Measurements from ENCODE around the gene TUBGCP2. TPM values are rescaled to one million over a fixed set of nuclear protein-coding genes. Genes with fewer than 3 reads are reported as not detected.
"Not testable (repeated sequence)": the region's sequence is repeated elsewhere in the genome, so short reads cannot be mapped to it uniquely, and the experiment has no call there.

Gene TUBGCP2
- total RNA-seq, 1 donor from 2014 or later = 55.9 TPM

DNA sequence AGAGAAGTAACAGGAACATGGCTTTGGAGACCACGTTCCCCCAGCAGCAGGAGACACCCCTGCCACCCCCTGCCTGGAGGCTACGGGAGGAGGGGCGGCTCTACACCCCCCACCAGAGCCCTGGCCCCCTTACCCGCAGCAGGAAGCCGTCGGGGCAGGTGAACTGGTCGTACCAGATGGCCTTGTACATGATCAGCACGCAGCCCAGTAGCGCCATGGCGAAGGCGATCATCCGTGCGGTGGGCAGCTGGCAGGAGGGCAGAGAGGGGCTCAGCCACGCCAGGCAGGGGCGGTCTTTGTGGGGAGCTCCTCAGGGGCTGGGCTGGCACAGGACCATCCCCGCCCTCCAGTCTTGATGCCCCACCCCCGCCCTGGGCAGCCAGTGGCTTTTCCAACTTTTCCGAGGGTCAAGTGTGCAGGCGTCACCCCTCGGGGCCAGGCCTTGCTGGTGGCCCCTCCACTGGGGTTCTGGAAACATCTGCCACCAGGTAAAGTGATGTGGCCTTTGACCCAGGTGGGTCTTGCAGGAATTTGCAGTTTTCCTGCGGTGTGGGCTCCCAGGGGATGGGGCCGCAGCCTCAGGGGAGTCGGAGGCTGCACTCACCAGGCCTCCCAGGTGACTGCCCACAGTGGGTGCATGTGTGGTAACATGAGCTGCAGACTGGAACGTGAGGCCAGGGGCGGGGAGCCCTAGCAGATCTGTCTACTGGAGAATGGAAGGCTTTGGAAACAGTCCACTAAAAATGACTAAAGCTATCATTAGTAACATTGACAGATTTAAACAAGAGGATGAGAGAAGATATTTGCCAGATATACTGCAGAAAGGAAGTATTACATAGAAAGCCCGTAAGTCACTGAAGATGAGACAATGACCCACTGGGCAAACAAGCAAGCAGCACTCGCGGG is 18.3 kb upstream of the TUBGCP2 start:
- ATAC-seq (no peak), DNase-seq (ENCODE audit: low spot score) (peak; percentile 49)
- intact Hi-C loops (cut with DNase I) = loop anchor here (10.0 kb wide), 1 partner anchor 198 kb away; the partner anchor contains the start of gene CYP2E1

DNA sequence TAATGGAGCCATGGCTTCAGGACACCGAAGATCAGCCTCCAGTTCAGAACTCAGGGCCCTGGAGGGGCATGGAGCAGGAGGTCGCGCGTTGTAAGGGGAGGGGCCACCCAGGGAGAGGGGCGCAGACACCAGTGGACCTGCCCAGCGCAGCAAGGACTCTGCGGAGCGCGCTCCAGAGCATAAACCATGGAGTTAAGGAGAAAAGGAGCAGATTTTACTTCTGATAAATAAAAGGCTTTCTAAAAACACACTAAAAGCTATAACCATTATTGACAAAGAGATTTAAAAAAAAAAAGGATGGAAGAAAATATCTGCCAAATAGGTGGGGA is 17.5 kb upstream of the TUBGCP2 start:
- DNase-seq (ENCODE audit: low spot score) (no peak), ATAC-seq (no peak)
- intact Hi-C loops (cut with DNase I) = loop anchor here (10.0 kb wide), 1 partner anchor 199 kb away; the partner anchor contains the start of gene CYP2E1

DNA sequence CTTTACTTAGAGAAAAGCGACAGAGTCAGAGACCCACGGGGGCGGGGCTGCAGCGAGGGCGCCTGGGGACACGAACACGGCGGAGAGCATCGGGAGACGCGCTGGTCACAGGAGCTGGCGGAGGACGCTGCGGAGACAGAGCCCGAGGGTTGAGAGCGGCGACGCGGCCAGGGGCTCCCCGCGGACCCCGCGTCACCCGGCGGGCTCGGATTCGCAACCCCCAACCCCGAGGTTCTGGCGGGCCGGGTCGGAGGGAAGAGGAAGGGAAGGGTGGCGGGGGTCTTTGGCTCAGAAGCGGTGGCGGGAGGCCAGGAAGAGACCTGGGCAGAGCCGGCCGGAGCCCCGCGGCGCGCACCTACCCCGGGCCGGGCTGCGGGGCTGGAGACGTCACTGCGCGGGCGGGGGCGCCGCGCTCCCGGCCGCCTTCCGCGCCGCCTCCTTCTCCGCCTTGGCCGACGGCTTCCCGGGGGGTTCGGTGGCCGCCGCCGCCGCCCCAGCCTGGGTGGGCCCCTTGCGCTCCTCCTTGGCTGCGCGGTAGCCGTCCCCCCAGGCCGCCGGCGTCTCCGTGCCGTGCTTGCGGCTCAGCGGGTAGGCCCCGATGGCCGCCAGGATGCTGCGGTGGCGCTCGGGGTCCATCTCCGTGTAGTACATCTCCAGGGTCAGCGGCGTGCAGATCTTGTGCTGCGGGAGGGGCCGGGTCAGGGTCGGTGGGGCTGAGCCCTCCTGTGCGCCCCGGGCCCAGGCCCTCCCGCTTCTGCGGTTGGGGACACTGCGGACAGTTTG is 17.0 kb upstream of the TUBGCP2 start:
- intact Hi-C loops (cut with DNase I) = loop anchor here (10.0 kb wide), 1 partner anchor 199 kb away; the partner anchor contains the start of gene CYP2E1
- ATAC-seq (no peak), DNase-seq (ENCODE audit: low spot score) (peak; percentile 56)

DNA sequence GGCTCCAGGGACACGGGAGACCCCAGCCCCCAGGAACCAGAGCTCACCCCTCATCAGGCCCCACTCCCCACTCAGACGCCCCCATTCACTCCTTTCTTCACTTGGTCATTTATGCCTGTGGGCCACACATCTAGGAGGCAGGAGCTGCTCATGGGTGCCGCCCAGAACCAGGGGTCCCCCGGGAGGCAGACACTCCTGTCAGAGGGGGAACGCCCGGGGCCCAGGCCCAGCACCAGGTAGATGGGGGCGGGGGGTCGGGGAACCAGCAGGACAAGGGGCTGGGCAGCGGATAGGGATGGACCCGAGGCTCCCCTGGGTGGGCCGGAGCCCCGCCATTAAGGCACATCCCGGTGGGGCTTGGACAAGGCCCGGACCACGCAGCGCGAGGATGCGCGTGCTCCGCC is 16.2 kb upstream of the TUBGCP2 start:
- intact Hi-C loops (cut with DNase I) = loop anchor here (10.0 kb wide), 1 partner anchor 200 kb away; the partner anchor contains the start of gene CYP2E1
- DNase-seq (ENCODE audit: low spot score) (peak; percentile 53), ATAC-seq (peak; percentile 7)

DNA sequence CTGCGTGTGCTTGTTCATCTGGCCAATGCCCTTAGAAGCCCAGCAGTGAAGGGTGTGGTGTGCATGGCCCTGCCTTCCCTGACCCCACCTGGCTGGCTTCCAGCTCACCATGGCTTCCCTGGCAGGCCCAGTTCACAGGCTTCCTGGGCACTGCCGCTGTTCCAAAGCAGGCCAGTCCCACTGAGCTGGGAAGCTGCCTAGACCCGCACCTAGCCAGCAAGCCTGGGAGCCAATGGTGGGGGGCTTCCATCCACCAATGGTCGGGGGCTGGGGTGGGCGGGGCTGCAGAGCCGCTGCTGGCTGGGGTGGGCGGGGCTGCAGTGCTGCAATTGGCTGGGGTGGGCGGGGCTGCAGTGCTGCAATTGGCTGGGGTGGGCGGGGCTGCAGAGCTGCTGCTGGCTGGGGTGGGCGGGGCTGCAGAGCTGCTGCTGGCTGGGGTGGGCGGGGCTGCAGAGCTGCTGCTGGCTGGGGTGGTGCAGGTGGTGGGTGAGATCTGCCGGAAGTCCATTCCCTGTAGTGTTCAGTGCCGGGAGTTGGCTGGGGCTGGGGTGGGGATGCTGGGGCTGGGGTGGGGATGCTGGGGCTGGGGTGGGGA is 15.6 kb upstream of the TUBGCP2 start:
- ATAC-seq = peak; percentile 79
- peak; percentile 70 for DNase-seq (ENCODE audit: low spot score)
- intact Hi-C loops (cut with DNase I) = loop anchor here (10.0 kb wide), 1 partner anchor 201 kb away; the partner anchor contains the start of gene CYP2E1

DNA sequence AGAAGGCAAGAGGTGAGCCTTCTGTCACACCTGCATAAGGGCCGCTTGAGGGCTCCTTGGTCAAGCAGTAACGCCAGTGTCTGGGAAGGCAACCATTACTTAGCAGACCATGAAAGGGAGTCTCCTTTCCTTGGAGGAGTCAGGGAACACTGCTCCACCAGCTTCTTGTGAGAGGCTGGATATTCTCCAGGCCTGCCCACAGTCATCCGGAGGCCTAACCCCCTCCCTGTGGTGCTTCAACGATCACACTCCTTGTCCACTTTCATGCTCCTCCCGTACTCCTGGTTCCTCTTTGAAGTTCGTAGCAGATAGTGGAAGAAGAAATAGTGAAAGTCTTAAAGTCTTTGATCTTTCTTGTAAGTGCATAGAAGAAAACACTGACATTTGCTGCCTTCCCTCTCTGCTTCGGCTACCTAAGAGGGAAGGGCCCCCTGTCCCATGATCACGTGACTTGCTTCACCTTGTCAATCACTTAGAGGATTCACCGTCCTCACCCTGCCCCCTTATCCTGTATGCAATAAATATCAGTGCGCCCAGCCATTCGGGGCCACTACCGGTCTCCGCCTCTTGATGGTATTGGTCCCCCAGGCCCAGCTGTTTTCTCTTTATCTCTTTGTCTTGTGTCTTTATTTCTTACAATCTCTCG is 13.5 kb upstream of the TUBGCP2 start:
- not testable (repeated sequence) for ATAC-seq; DNase-seq (ENCODE audit: low spot score)
- intact Hi-C loops (cut with DNase I) = loop anchor here (10.0 kb wide), 1 partner anchor 203 kb away; the partner anchor contains the start of gene CYP2E1

DNA sequence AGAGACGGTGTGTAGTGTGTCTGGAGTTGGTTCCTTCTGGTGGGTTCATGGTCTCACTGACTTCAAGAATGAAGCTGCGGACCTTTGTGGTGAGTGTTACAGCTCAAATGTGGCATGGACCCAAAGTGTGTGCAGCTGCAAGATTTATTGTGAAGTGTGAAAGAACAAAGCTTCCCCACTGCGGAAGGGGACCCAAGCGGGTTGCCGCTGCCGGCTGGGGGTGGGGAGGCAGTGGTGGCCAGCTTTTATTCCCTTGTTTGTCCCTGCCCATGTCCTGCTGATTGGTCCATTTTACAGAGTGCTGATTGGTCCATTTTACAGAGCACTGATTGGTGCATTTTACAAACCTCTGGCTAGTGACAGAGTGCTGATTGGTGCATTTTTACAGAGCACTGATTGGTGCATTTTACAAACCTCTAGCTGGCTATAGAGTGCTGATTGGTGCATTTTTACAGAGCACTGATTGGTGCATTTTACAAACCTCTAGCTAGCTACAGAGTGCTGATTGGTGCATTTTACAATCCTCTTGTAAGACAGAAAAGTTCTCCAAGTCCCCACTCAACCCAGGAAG is 12.3 kb upstream of the TUBGCP2 start:
- intact Hi-C loops (cut with DNase I) = loop anchor here (10.0 kb wide), 1 partner anchor 204 kb away; the partner anchor contains the start of gene CYP2E1
- DNase-seq (ENCODE audit: low spot score); ATAC-seq: not testable (repeated sequence)

GRCh38 chr10:133318494-133319127 is 9.9 kb upstream of the TUBGCP2 start:
- intact Hi-C loops (cut with DNase I) = no loop called here

GRCh38 chr10:133316732-133317131 is 8.1 kb upstream of the TUBGCP2 start:
- DNase-seq (ENCODE audit: low spot score) (no peak), ATAC-seq (no peak)
- intact Hi-C loops (cut with DNase I) = no loop called here

More at GRCh38 chr10:133318494-133319127, 9.9 kb upstream of the TUBGCP2 start:
- ATAC-seq (peak; percentile 75), DNase-seq (ENCODE audit: low spot score) (peak; percentile 77)

DNA sequence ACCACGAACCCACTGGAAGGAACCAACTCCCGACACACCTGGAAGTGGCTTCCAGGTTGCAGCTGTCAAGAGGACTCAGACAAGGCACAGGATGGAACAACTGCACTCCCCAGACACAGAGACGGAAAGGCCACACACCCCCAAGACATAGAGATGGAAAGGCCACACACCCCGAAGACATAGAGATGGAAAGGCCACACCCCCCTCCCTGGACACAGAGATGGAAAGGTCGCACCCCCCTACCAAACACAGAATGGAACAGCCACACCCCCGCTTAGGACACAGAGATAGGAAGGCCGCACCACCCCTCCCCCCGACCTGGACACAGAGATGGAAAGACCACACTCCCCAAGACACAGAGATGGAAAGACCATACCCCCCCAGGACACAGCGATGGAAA is 7.6 kb upstream of the TUBGCP2 start:
- ATAC-seq (no peak), DNase-seq (ENCODE audit: low spot score) (no peak)
- intact Hi-C loops (cut with DNase I) = no loop called here

- DNase-seq (ENCODE audit: low spot score) = no peak
- ATAC-seq = no peak
- intact Hi-C loops (cut with DNase I) = no loop called here
Observed at GRCh38 chr10:133315847-133316246, 7.2 kb upstream of the TUBGCP2 start.

DNA sequence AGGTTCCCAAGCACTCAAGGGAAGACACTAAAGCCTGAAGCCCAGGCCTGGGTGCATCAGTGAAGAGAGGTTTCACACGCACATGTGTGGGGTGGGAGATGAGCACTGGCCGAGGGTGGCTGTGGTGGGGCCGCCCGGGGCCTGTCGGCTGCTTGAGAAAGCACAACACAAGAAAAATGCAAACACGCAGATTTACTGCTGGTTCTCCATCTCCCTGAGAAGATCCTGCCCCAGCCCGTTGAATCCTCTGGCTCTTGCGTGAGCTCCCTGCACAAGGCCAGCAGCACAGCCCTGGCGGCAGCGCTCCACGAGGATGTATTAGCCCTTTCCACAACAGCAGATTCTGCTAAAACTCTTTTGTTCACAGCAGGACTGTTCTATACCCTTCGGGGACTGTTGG is 6.2 kb upstream of the TUBGCP2 start:
- intact Hi-C loops (cut with DNase I) = no loop called here
- DNase-seq (ENCODE audit: low spot score) (no peak), ATAC-seq (no peak)

- intact Hi-C loops (cut with DNase I) = no loop called here
Observed at GRCh38 chr10:133313192-133313591, 4.5 kb upstream of the TUBGCP2 start.

GRCh38 chr10:133312769-133313145 is 4.1 kb upstream of the TUBGCP2 start:
- no peak for ATAC-seq
- intact Hi-C loops (cut with DNase I) = no loop called here
- DNase-seq (ENCODE audit: low spot score) = no peak

More at GRCh38 chr10:133313192-133313591, 4.5 kb upstream of the TUBGCP2 start:
- DNase-seq (ENCODE audit: low spot score) = no peak
- no peak for ATAC-seq

GRCh38 chr10:133312016-133312768 is 3.5 kb upstream of the TUBGCP2 start:
- no peak for ATAC-seq
- no peak for DNase-seq (ENCODE audit: low spot score)
- intact Hi-C loops (cut with DNase I) = no loop called here

DNA sequence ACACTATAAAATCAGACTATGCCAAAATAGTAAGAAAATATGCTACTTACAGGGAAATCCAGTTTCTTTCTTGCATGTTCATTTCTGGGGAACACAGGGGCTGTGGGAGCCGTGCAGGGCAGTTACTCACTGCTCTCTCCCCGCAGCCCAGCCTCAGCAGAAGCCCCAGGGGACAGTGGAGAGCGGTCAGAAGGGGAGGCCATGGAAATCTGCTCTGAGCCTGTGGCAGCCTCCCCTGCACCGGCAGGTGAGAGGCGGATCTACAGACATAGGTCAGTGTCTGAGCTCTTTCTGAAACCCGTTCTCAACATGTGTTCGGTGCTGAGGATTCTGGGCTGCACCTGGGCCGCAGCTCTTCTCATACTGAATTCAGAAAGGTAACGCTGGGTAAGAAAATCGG is 2.9 kb upstream of the TUBGCP2 start:
- ATAC-seq (no peak), DNase-seq (ENCODE audit: low spot score) (no peak)
- intact Hi-C loops (cut with DNase I) = no loop called here

DNA sequence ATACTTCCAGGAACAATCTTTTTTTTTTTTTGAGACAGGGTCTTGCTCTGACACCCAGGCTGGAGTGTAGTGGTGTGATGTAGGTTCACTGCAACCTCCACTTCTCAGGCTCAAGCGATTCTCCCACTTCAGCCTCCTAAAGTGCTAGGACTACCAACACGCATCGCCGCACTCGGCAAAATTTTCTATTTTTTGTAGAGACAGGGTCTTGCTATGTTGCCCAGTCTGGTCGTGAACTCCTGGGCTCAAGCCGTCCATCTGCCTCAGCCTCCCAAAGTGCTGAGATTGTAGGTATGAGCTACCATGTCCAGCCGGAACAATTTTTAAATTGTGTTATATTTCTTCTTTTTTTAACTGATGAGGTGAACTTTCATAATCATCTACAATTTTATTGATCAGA is 2.1 kb upstream of the TUBGCP2 start:
- ATAC-seq (no peak), DNase-seq (ENCODE audit: low spot score) (no peak)
- intact Hi-C loops (cut with DNase I) = no loop called here

All from sciatic nerve (tissue), 2 donors.